Uterine smooth muscle cell (primary cell): ENCODE measurements around the gene STIM1. TPM values are rescaled to one million over a fixed set of nuclear protein-coding genes. Genes with fewer than 3 reads are reported as not detected.

ENCODE experiments used
- total RNA-seq: library from RNA; depleted of rRNA; stranded (reverse); fragments of >200 nt; gene quantifications from 2 replicates; pipeline ENCODE4 v1.2.3, GENCODE V29; 2014

Gene STIM1
- 35.9 and 45.5 TPM in 2 replicates for total RNA-seq

GRCh38 chr11:3854977-3855807 lies at the start of gene STIM1:
Gene STIM1 (plus strand): TSS chr11:3855664. CDS start chr11:3856271, 607 bp downstream.

GRCh38 chr11:3807909-3808860 lies 47.3 kb upstream of the STIM1 start, which contains the start of gene PGAP2:
Gene PGAP2 (plus strand): TSS chr11:3808560. CDS start chr11:3811260, 2,700 bp downstream.

GRCh38 chr11:3840870-3841425 lies 14.5 kb upstream of the STIM1 start, which contains the start of gene RHOG:
Gene RHOG (minus strand): TSS chr11:3840959. CDS start chr11:3828138, 12,821 bp downstream.

GRCh38 chr11:4094348-4095291 lies 239.2 kb downstream of the STIM1 start, which contains the start of gene RRM1:
Gene RRM1 (plus strand): TSS chr11:4094799. CDS start chr11:4095013, 214 bp downstream.

Other genes with a start within 250 kb of the STIM1 start
- gene ART5, start 213.7 kb upstream of the STIM1 start, total RNA-seq, result 0.55 and 0.75 TPM in 2 replicates
- gene ART1, start 210.5 kb upstream of the STIM1 start, total RNA-seq, result not detected in 2 replicates
- gene CHRNA10, start 184.3 kb upstream of the STIM1 start, total RNA-seq, result 0.66 and 0.75 TPM in 2 replicates
- 111 and 141 TPM in 2 replicates for gene NUP98, start 58.1 kb upstream of the STIM1 start, total RNA-seq
- gene PGAP2, start 47.1 kb upstream of the STIM1 start, total RNA-seq, result 11.0 and 11.1 TPM in 2 replicates
- 10.4 and 11.4 TPM in 2 replicates for gene RHOG, start 14.7 kb upstream of the STIM1 start, total RNA-seq
- 96.0 and 258 TPM in 2 replicates for gene RRM1, start 239.1 kb downstream of the STIM1 start, total RNA-seq